ENCODE data around the gene RGMA.
"Not testable (repeated sequence)": the region's sequence is repeated elsewhere in the genome, so short reads cannot be mapped to it uniquely, and the experiment has no call there.

Gene RGMA

DNA sequence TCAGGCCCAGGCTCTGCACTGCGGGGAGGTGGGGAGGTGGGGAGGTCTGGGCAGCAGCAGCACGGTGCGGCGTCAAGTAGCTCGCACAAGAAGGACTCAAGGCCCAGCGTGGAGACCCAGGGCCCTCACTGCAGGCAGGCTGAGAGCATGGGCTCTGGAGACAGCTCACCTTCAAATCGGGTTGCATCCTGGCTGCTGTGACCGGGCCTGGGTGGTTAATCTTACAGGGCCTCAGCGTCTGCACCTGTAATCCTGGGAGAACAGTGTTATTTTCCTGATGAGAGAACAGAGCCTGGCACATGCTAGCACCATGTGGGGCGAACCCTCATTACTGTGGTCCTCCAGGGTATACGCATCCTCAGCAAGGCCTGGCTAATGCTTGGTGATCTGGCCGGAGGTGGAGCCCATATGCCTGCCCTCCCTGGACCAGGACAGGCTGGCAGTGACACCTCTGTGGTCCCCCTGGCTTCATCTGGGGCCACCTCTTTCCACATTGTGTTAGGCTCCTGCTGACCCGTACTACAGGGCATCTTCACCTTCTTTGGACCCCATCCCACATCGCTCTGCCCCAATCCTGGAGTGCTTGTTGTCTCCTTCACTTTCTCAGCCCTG is 55.5 kb downstream of the RGMA start:
- FAIRE-seq (no peak), DNase-seq (ENCODE audit: insufficient read length, low spot score) (no peak)
- no peak for TF ChIP-seq TAF1 (IDR thresholded peaks at IDR 0.05; ENCODE audit: low read depth, low read length)
- no peak for TF ChIP-seq POLR2AphosphoS5 (IDR thresholded peaks at IDR 0.05; ENCODE audit: low read depth, low read length)
- no peak for TF ChIP-seq SPI1 (IDR thresholded peaks at IDR 0.05; ENCODE audit: low read depth, low read length)

DNA sequence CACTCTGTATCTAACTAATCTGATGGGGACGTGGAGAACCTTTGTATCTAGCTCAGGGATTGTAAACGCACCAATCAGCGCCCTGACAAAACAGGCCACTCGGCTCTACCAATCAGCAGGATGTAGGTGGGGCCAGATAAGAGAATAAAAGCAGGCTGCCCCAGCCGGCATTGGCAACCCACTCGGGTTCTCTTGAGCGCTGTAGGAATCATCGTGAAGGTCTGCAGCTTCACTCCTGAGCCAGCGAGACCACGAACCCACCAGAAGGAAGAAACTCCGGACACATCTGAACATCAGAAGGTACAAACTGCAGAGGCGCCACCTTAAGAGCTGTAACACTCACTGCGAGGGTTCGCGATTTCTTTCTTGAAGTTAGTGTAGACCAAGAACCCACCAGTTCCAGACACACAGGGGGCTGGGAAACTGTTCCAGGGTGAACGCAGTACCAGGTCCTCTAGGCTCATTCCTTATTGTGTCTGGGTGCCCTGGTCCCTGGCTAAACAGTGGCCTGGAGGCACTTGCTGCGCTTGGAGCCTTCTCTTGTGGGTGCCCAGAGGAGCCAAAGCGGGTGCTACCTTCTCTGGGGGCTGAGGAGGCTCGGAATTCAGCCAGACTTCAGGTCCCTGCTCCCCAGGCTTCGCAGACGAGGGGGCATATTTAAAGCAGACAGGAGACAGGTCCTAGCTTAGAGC is 56.4 kb downstream of the RGMA start:
- FAIRE-seq; DNase-seq (ENCODE audit: insufficient read length, low spot score): not testable (repeated sequence)

DNA sequence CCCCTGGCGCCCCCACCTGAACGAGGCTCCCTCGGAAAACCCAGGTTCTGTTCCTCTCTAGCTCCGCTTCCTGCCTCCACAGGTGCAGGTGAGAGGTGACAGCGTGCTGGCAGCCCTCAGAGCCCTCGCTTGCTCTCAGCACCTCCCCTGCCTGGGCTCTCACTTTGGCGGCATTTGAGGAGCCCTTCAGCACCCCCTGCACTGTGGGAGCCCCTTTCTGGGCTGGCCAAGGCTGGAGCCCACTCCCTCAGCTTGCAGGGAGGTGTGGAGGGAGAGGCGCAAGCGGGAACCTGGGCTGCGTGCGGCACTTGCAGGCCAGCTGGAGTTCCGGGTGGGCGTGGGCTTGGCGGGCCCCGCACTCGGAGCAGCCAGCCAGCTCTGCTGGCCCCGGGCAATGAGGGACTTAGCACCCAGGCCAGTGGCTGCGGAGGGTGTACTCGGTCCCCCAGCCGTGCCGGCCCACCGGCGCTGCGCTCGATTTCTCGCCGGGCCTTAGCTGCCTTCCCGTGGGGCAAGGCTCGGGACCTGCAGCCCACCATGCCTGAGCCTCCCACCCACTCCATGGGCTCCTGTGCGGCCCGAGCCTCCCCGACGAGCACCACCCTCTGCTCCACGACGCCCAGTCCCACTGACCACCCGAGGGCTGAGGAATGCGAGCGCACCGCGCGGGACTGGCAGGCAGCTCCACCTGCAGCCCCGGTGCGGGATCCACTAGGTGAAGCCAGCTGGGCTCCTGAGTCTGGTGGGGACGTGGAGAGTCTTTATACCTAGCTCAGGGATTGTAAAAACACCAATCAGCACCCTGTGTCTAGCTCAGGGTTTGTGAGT is 57.2 kb downstream of the RGMA start:
- FAIRE-seq; DNase-seq (ENCODE audit: insufficient read length, low spot score): not testable (repeated sequence)

DNA sequence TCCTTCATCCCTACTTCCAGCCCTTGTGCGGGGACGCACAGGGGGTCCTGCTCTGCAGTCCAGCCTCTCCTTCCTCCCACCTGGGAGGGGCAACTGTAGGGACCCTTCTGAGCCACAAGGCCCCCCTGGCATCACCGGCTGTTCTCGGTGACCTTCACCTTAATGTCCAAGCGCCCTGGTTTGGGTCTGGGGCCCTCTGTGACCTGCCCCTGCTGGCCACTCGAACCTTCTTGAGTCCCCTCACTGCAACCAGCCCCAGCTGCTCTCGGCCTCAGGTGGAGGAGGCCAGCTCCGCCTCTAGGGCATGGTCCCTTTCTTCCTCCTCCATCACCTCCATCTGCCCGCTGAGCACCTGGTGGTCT is 57.9 kb downstream of the RGMA start:
- TF ChIP-seq POU2F2 (IDR thresholded peaks at IDR 0.05; ENCODE audit: low read depth, low read length) (no peak), POLR2AphosphoS5 (IDR thresholded peaks at IDR 0.05; ENCODE audit: low read depth, low read length) (no peak), POLR2A (IDR thresholded peaks at IDR 0.05; ENCODE audit: low read depth, low read length) (no peak), TAF1 (IDR thresholded peaks at IDR 0.05; ENCODE audit: low read depth, low read length) (no peak), SPI1 (IDR thresholded peaks at IDR 0.05; ENCODE audit: low read depth, low read length) (no peak), PAX5 (IDR thresholded peaks at IDR 0.05; ENCODE audit: insufficient read depth, low read length, severe bottlenecking) (no peak)
- FAIRE-seq, result no peak

DNA sequence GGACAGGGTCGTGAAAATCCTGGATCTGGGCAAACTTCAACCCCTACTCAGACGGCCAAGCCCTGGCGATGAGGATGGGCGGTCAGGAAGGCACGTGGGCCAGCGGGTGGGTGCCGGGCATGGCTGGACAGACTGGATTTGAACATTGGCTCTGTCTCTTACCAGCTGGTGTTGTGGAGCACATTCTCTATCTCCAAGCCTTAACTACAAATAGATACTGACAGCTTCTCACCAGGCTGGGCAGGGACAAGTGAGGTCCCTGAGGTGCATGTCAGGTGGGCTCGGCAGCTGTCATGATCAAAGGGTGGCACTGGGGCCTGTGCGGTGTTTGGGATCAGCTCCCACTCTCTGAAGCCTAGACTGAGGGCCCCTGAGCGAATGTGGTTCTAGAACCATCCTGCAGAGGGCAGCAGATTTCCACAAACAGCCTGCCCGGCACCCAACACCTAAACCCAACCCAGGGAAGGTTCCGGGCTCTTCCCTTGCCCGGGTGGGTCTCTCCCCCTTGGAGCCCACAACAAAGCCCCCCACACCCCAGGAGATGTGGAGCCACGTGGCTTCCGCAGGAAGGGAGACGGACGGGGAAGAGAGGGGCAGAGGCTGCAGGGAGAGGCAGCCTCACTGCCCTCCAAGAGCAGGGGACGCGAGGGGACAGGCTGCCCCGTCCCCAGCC is 58.4 kb downstream of the RGMA start:
- DNase-seq (ENCODE audit: insufficient read length, low spot score) (peak; percentile 81), FAIRE-seq (peak; percentile 88)
- TF ChIP-seq SPI1 (IDR thresholded peaks at IDR 0.05; ENCODE audit: low read depth, low read length) (no peak), POLR2A (IDR thresholded peaks at IDR 0.05; ENCODE audit: low read depth, low read length) (no peak)

More for the DNA sequence above, 57.9 kb downstream of the RGMA start:
- DNase-seq (ENCODE audit: insufficient read length, low spot score), result no peak

DNA sequence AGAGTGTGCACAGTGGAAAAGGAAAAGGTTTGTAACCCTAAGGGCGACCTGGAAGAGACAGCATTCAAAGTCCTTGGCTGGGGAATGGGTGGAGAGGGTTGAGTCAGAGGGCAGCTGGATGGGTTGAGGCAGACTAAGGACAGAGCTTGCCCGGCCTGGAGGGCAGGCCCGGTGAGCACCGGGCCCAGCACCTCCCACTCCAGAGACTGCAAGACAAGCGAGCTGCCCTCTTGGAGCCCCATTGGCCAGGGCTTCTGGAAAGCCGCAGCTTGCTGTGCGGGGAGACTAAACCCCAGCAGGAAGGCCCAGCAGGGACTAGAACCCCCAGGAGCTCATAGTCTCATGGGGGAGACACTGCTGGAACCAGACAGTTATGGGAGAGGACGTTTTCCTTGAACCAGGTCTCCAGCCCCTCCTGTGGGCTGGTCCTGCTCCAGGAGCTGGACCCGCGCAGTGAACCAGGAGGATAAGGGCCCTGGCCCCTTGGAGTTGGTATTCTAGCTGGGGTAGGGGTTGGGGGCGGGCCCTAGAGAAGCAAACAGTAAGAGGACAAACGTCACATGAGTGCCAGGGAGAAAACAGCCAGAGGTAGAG is 59.1 kb downstream of the RGMA start:
- no peak for DNase-seq (ENCODE audit: insufficient read length, low spot score)
- no peak for FAIRE-seq
- no peak for TF ChIP-seq PAX5 (IDR thresholded peaks at IDR 0.05; ENCODE audit: insufficient read depth, low read length, severe bottlenecking)
- TF ChIP-seq SPI1 (IDR thresholded peaks at IDR 0.05; ENCODE audit: low read depth, low read length), result no peak
- no peak for TF ChIP-seq POLR2A (IDR thresholded peaks at IDR 0.05; ENCODE audit: low read depth, low read length)

DNA sequence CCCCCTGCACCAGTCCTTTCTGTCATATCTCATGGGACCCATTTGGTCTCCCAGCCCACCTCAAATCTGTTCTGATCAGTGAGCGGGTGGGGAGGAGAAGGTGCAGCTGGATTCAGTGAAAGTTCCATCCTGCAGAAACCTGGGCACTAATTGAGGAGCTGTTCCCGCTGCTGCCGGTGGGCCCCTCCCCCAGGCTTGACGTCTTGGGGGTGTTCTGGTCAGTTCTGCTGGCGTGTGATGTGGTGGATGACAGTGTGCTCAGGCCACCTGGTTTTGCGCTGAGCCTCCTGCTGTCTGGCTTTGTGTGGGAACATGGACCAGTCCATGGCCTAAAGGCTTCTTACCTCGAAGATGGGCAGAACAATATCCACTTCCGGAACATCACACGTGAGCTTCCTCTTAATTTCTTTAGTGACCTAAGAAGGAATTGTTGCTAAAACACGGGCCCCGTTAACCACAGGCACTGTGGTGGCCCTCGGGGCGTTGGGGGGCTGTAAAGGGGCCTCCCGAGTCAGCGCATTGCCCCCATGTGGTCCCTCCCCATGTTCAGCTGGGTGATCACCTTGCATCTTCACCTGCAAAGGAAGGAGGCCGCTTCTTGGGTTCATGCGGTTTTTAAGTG is 59.7 kb downstream of the RGMA start:
- FAIRE-seq, result no peak
- no peak for DNase-seq (ENCODE audit: insufficient read length, low spot score)
- TF ChIP-seq PAX5 (IDR thresholded peaks at IDR 0.05; ENCODE audit: insufficient read depth, low read length, severe bottlenecking), result no peak
- no peak for TF ChIP-seq POLR2AphosphoS5 (IDR thresholded peaks at IDR 0.05; ENCODE audit: low read depth, low read length)
- no peak for TF ChIP-seq TAF1 (IDR thresholded peaks at IDR 0.05; ENCODE audit: low read depth, low read length)
- no peak for TF ChIP-seq POLR2A (IDR thresholded peaks at IDR 0.05; ENCODE audit: low read depth, low read length)
- TF ChIP-seq POU2F2 (IDR thresholded peaks at IDR 0.05; ENCODE audit: low read depth, low read length), result no peak
- no peak for TF ChIP-seq SPI1 (IDR thresholded peaks at IDR 0.05; ENCODE audit: low read depth, low read length)

DNA sequence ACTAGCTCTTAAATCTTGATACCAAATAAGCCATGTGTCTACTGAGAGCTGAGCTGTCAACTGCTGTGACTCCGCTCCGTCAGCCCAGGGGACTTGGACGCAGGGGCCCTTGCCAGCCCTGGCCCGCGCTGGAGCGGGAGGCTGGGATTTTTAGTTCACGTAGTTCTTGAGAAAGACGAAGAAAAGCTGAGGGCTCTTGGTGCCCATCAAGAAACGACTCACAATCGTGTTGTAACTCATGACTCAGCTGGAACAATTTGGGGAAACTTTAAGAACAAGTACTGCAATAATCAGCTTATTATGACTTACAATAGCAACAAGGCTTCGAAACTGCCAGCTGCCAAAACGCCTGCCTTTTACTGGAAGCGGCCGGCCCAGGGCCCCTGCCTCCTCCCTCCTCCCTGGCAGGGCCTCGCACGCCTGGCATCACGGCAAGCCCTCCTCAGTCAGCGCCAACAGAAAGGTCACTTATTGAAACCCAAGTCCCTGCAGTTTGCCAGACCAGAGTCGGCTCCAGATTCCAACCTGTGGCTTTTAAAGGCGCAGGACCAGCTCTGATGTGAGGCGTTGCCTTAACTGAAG is 60.3 kb downstream of the RGMA start:
- no peak for FAIRE-seq
- no peak; the same call in 1 of the 2 replicates for TF ChIP-seq POLR2AphosphoS5 (IDR thresholded peaks at IDR 0.05; ENCODE audit: low read depth, low read length)
- no peak; the same call in 1 of the 2 replicates for TF ChIP-seq POLR2A (IDR thresholded peaks at IDR 0.05; ENCODE audit: low read depth, low read length)
- TF ChIP-seq POU2F2 (IDR thresholded peaks at IDR 0.05; ENCODE audit: low read depth, low read length), result no peak
- no peak for TF ChIP-seq SPI1 (IDR thresholded peaks at IDR 0.05; ENCODE audit: low read depth, low read length)
- TF ChIP-seq TAF1 (IDR thresholded peaks at IDR 0.05; ENCODE audit: low read depth, low read length), result no peak
- no peak for TF ChIP-seq PAX5 (IDR thresholded peaks at IDR 0.05; ENCODE audit: insufficient read depth, low read length, severe bottlenecking)
- DNase-seq (ENCODE audit: insufficient read length, low spot score), result no peak

DNA sequence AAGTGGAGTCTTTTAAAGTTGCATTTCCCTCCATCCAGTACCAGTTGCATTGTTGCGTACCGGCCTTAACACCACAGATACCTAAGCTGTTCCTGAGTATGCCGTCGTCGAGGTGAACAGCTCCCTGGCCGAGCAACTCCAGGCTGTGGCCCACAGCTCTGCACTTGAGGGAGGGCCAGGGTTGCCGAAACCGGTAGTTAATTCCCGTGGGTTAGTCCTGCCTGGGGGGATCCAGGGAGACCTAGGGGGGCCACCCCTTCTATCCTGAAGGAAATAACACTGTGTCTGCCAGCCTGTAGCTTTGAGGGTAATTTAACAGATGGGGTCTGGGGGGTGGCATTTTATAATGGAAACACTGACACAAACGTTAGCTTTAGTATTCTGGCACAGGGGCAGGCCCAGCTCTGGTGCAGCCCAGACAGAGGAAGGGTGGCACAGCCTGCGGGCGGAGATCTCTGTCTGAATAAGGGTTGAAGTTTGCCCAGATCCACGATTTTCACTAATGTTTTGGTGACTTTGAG is 60.8 kb downstream of the RGMA start:
- TF ChIP-seq SPI1 (IDR thresholded peaks at IDR 0.05; ENCODE audit: low read depth, low read length) (no peak), POLR2AphosphoS5 (IDR thresholded peaks at IDR 0.05; ENCODE audit: low read depth, low read length) (no peak; the same call in 1 of the 2 replicates), PAX5 (IDR thresholded peaks at IDR 0.05; ENCODE audit: insufficient read depth, low read length, severe bottlenecking) (no peak), POU2F2 (IDR thresholded peaks at IDR 0.05; ENCODE audit: low read depth, low read length) (no peak), TAF1 (IDR thresholded peaks at IDR 0.05; ENCODE audit: low read depth, low read length) (no peak), POLR2A (IDR thresholded peaks at IDR 0.05; ENCODE audit: low read depth, low read length) (no peak; the same call in 1 of the 2 replicates)
- FAIRE-seq (peak; percentile 55), DNase-seq (ENCODE audit: insufficient read length, low spot score) (no peak)

Data from GM12891 (cell line).